Measurements from ENCODE around the gene SLCO1C1.
"Not testable (repeated sequence)": the region's sequence is repeated elsewhere in the genome, so short reads cannot be mapped to it uniquely, and the experiment has no call there.

Gene SLCO1C1, protein sequence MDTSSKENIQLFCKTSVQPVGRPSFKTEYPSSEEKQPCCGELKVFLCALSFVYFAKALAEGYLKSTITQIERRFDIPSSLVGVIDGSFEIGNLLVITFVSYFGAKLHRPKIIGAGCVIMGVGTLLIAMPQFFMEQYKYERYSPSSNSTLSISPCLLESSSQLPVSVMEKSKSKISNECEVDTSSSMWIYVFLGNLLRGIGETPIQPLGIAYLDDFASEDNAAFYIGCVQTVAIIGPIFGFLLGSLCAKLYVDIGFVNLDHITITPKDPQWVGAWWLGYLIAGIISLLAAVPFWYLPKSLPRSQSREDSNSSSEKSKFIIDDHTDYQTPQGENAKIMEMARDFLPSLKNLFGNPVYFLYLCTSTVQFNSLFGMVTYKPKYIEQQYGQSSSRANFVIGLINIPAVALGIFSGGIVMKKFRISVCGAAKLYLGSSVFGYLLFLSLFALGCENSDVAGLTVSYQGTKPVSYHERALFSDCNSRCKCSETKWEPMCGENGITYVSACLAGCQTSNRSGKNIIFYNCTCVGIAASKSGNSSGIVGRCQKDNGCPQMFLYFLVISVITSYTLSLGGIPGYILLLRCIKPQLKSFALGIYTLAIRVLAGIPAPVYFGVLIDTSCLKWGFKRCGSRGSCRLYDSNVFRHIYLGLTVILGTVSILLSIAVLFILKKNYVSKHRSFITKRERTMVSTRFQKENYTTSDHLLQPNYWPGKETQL

DNA sequence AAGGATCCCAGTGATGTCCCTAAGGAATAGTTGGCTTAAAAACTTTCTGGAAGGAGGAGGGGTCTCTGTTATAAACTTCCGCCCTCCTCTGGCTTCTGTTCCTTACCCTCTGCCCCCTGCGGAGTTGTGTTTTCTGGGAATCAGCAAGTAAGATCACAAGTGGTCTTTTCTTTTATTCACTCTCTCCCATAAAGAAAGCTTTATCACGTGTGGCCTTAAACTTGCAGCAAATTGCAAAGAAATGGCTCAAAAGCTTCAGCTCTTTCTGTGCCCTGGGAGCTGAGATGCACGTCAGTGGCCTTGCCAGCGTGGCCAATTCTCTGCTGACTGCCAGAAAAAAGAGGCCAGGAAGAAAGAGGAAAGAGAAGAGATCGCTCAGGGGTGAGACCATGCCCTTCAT, at the start of gene SLCO1C1:
Gene SLCO1C1, plus strand, starts transcription at position 101 of the 400 bp plus-strand sequence. CDS start 4,245 bp downstream, outside the sequence.
- DNase-seq = no peak

DNA sequence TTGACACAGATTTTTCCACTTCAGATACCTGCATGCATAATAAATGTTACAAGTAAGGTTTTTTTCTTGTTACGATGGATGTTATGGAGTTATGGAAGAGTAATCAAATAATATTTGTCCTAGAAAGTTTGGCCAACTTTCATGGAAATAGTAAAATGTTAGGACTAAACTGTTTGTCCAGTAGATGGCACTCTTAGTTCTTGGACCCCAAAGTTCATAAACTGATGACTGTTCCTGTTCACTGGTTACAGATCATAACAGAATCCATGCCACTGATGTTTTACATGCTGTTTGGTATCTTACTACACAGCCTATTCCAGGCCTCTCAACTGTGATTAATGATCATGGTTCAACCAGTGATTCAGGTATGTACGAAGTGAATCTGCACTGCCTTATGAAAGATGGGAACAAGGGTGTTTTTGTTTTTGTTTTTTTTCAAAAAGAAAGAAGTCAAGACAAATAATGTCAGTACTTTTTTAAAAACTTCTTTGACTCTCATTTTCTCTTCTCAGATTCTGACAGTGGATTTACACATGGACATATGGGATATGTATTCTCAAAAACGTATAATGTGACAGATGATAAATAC, 48.8 kb upstream of the SLCO1C1 start:
- no peak for DNase-seq

DNA sequence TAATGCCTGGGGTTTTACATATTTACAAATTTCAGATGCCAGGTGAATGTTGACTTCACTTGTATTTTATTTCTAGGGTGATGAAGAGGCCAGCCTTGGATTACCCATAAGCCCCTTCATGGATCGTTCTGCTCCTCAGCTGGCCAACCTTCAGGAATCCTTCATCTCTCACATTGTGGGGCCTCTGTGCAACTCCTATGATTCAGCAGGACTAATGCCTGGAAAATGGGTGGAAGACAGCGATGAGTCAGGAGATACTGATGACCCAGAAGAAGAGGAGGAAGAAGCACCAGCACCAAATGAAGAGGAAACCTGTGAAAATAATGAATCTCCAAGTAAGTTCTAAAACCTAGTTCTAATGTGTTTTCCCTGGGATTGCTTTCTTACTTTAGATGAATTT, 41.3 kb upstream of the SLCO1C1 start:
- no peak for DNase-seq

DNA sequence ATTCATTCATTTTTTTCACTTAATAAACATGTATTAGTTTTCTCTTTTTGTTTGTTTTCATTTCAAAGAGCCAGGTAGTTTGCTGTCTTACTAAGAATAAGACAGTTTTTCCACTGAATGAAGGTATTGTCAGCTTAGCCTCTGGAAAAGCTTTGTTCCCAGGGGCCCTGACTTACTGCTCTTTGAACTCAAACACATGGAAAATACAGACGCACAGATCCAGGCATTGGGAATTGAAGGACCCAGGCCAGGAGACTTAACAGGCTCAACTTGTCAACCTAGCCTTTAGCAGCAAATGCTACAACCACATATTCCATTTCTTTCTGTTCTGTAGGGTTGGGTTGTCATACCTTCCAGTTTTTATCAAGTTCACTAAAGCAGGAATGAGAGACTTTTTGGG, 38.5 kb upstream of the SLCO1C1 start:
- DNase-seq = no peak

DNA sequence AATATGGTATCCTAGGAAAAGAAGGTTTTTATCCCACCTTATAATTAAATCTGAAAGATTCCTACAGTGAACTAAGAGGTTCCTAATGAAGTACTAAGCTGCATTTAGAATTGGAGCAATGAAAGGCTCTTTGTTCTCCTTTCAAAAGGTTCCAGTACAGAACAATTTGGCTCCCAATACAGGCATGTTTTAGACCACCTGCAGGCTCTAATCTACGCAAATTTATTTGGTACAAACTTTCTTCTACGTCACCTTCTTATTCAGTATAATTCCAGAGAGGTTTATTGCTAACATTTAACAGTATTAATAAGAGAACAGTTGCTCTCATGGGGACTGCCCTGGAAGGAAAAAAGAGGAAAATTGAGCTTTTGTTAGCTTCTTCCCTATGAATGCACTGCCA, 37.6 kb upstream of the SLCO1C1 start:
- no peak for DNase-seq

DNA sequence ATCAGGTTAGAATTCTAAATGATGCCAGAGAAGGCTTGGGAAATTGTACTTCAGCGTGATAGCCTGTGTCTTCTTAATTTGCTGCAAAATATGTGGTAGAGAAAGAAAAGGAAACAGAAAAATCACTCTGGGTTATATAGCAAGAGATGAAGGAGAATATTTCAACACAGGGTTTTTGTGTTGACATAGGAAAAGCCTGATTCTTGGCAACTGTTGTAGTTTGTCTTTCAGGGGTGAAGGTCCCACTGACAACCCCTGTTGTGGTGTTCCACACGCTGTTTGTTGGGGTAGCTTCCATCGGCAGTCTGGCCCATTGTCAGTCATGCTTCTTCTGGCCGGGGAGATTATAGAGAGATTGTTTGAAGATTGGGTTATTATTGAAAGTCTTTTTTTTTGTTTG, 13.8 kb upstream of the SLCO1C1 start:
- no peak for DNase-seq

DNA sequence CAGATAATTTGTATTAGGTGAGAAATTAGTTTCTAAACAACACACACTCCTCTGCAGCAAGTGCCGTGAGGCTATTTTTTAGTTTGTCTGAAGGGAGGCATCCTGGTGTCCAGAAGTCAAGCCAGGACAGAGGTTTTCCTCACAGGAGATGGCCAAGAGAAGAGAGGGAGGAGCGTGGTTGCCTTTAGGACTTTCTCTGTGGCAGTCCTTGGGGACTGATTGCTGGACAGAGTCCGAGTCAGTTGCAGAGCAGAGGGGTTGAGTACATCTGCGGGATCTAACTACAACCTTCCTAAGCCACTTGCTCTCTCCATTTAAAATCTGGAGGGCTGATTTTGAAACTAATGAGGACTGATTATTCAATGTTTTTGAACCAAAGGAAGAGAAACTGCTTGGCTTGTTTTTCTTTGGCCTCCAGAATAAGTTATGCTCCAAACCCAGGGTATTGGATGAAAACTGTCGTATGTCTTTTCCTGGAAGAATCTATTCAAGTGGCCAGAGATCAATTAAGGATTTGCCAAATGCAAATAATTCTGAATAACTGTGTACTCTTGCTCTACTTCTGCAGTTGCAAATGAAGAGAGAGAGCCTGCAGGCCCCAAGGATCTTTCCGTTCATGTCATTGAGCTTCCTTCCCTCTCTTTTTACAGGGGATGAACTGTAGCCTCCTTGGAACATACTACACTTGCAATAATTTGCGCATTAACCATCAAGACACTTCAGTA, 1.2 kb downstream of the SLCO1C1 start:
- no peak for DNase-seq

DNA sequence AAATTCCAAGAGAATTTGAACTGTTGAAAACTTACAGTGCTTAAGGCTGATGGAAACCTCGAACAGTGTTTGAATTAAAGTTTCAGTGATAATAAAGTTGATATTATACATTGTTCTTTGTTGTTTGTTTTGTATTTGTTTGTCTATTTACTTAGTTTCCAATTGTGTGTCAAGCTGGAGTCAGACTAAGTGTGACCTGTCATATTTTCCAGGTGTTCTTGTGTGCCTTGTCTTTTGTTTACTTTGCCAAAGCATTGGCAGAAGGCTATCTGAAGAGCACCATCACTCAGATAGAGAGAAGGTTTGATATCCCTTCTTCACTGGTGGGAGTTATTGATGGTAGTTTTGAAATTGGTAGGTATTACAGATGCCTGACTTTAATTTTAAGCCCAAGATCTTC, 6.0 kb downstream of the SLCO1C1 start:
- DNase-seq = no peak

DNA sequence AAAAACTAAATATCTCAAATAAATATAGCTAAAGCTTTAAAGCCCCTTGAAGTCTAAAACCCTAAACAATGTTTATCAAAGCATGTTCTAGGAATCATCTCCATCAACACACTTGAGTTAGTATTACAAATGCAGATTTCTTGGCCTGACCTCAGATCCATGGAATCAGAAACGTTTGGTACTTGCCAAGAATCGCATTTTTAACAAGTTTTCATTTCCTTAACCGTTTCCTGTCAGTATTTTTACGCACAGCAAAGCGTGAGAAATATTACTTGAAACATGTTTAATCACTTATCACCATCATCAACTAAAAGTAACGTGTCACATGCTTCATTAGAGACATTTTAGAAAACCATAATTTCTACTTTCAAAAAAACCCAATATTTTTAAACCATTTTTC, 9.7 kb downstream of the SLCO1C1 start:
- DNase-seq = no peak

DNA sequence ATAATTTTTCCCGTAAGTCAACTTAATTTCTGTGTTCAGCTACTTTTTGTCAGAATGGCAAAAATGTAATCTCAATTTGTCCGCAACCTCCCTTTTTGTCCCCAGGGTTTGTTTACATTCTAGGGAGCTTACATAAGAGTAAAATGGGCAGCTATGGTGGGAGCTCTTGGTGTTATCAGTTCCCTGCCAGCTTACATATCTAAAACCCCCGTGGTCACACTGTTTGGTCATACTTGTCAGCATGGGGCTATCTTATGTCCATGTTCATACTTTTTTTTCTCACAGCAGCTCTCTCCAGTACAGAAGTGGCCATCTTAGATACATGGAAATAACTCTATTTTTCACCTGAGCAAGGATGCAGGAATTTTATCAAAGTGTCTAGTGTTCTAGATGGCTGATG, 16.7 kb downstream of the SLCO1C1 start:
- no peak for DNase-seq

DNA sequence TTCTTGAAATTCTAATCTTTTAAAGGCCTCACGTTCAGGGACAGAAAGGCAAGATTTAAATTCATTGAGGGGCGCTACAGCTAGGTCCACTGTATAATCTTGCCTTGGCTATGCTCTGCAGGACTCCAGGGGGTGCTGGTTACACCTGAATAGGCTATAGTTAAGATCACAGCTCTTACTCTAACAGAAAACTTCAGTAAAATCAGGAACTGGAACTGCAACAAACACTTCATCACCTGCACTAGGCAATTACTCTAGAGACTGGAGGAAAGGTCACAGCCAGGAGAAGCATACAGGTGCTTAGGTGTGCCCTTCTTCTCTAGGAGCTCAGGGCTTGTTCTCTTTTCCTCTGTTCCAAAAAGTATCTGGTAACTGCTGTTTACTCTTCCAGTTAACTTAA, 20.9 kb downstream of the SLCO1C1 start:
- DNase-seq = no peak

DNA sequence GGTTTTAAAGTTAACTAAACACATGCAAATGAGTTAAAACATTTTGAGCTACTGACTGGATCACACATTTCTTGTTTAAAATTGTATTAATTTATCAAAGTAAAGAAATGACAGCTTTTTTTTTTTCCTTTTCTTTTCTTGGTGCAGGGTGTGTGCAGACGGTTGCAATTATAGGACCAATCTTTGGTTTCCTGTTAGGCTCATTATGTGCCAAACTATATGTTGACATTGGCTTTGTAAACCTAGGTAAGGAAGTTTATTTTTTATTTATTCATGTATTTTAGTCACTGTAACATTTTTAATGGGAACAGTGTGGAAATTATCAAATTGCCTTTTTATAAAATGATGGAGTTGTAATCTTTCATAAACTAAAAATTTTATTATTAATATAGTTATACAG, 21.9 kb downstream of the SLCO1C1 start:
- DNase-seq = no peak

DNA sequence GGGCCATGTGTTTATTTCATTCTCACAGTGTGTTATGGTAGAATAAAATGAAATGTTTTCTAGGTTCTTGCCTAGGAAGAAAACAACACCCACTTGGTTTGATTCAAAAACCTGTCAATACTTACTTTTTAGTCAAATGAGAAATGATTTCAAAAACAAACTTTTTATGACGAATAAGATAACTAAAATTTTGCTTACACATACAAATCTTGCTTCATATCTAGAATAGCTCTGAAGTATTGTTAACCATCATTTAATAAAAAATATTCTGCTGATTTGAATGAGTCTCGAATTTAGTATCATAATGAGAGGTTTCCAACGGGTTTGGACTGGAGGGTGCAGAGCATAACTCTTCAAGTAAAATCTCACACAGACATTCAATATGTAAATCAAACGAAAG, 23.2 kb downstream of the SLCO1C1 start:
- DNase-seq = no peak

DNA sequence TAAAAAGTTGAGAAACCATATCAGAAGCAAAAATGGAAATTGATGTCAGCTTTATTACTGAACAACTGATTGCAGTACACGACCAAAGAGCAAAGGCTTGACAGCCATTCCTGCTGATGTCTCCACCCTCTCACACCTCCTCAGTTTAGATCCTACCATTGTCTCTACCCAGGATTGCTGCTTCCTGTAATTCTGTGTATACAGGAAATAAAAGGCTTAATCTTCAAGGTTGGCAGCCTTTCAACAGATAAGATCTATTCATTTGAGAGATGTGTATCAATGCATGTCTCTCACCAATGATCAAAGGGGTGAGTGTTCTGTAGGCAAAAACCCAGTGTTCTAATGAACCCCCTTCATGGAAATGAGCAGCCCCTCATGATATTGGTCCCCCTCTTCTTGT, 27.0 kb downstream of the SLCO1C1 start:
- no peak for DNase-seq

DNA sequence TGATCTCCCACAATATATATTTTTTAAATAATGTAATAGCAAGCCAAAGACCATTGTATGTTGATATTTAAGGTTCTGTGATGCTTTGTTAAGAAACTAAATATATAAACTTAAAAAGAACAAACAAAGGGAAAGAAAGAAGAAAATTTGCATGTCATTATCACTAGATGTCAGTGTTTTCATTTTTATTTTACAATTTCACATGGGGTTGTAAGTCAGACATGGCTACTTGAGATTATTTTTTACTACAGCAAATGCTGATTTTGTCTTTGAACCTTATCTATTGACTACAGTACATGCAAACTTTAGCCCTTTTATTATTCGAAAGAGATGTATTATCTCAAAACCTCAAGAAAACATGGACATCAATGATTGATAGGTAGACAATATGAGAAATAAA, 36.1 kb downstream of the SLCO1C1 start:
- DNase-seq = no peak

DNA sequence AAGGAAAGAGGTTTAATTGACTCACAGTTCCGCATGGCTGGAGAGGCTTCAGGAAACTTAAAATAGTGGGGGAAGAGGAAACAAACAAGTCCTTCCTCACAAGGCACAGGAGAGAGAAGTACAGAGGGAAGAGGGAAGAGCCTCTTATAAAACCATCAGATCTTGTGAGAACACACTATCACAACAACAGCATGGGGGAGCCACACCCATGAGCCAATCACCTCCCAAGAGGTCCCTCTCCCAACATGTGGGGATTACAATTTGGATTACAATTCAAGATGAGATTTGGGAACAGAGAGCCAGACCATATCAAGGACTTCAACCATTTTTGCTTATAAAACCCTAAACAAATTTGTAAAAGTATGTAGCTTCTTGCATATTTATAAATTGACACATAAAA, 45.8 kb downstream of the SLCO1C1 start:
- no peak for DNase-seq

DNA sequence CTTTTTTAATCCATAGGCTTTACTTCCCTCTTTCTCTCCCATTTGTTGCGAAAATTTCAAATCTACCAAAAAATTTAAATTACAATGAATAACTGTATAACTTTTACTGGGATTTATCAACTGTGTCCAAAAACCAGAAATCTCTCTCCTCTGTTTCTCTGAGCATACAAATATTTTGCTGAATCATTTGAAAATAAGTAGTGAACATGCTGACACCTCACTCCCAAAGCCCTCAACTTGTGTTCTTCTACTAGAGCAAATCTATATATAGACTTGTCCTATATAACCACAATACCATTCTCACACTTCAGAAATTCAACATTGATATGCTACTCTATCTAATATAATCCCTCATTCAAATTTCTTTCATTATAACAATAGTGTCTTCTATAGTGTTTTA, 53.1 kb downstream of the SLCO1C1 start:
- no peak for DNase-seq

DNA sequence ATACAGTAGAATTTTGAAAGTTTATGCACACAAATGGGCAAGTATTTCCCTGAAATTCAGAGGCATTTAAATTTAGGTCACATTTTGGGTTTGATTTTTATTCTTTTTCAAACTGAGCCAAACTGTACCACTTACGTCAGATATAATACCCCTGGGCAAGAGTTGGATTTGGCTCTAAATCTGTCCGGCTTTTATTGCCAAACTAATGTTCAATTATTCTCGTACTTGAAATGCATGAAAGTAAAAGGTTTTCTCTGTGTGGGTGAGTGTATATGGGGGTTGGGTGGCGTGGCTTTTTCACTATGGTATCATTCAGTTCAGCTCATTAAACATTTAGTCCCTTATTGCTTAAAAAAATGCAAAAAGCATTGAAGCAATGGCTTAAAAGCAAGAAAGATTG, 55.9 kb downstream of the SLCO1C1 start:
- no peak for DNase-seq

DNA sequence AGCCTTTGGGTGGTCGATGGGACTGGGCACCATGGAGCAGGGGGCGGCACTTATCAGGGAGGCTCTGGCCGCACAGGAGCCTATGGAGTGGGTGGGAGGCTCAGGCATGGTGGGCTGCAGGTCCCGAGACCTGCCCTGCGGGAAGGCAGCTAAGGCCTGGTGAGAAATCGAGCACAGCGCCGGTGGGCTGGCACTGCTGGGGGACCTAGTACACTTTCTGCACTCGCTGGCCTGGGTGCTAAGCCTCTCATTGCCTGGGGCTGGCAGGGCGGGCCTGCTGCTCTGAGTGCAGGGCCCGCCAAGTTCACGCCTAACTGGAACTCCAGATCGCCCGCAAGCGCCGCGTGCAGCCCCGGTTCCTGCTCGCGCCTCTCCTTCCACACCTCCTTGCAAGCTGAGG, 82.3 kb downstream of the SLCO1C1 start:
- no peak for DNase-seq

DNA sequence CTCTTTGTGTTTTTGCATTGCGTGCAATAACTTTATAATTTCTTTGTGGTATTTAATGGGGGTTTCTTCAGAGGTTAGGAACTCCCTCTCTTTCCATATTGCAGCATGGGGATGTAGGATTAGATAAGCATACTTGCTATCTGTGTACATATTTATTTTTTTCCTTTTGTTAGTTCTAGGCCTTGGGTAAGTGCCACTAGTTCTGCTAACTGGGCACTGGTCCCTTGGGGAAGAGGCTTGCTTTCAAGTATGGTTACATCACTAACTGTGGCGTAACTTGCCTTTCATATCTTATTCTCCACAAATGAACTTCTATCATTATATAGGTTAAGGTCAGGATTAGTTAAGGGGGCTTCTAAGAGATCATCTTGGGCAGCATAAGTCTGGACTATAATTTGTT, 83.8 kb downstream of the SLCO1C1 start:
- DNase-seq = no peak

DNA sequence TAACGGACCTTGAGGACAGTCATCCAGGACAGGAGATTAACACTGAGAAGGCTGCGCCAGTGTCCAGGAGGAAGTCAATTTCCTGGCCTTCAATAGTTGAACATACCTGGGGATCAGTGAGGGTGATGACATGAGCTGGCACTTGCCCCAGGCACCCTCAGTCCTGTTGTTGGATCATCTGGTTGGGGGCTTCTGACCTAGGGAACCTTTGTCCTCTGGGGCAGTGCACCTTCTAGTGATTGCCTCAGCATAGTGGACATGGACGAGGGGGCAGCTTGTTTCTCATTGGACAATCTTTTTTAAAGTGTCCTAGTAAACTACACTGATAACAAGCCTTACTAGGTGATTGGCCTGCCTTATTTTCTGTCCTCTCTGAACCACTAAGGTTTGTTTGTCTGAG, 84.8 kb downstream of the SLCO1C1 start:
- DNase-seq = not testable (repeated sequence)

DNA sequence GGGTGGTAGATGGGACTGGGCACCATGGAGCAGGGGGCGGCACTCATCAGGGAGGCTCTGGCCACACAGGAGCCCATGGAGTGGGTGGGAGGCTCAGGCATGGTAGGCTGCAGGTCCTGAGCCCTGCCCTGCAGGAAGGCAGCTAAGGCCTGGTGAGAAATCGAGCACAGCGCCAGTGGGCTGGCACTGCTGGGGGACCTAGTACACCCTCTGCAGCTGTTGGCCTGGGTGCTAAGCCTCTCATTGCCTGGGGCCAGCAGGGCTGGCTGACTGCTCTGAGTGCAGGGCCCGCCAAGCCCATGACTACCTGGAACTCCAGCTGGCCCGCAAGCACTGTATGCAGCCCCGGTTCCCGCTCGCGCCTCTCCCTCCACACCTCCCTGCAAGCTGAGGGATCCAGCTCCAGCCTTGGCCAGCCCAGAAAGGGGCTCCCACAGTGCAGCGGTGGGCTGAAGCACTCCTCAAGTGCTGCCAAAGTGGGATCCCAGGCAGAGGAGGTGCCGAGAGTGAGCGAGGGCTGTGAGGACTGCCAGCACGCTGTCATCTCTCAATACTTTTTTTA, 88.7 kb downstream of the SLCO1C1 start:
- DNase-seq = not testable (repeated sequence)

DNA sequence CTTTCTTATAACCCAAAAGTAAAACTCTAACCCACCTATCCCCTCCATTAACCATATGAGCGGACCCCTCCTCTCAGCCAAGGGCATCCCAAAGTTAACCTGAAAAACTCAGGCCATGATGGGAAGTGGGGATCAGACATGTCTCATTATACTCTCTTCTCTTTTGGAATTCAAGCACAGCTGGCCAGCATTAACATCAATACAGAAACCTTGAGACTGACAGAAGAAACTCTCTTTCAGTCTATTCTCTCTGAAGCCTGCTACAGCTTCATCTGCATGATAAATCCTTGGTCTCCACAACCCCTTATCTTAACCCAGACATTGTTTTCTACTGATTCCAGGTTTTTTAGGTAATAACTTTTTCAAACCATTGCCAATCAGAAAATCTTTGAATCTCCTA, 97.8 kb downstream of the SLCO1C1 start:
- no peak for DNase-seq

All from CD4-positive, alpha-beta T cell treated with Interleukin-6 for 4 hours (primary cell).